Activated T-cell treated with anti-CD3 and anti-CD28 coated beads for 1 hour (primary cell): Measurements from ENCODE around the gene DENND1A.
"Not testable (repeated sequence)": the region's sequence is repeated elsewhere in the genome, so short reads cannot be mapped to it uniquely, and the experiment has no call there.

Experiments
- DNase-seq: peaks from one replicate; pipeline ENCODE4 v3.0.0-alpha.2; 2020; ENCODE audit warnings: low read depth

DENND1A gene

DNA sequence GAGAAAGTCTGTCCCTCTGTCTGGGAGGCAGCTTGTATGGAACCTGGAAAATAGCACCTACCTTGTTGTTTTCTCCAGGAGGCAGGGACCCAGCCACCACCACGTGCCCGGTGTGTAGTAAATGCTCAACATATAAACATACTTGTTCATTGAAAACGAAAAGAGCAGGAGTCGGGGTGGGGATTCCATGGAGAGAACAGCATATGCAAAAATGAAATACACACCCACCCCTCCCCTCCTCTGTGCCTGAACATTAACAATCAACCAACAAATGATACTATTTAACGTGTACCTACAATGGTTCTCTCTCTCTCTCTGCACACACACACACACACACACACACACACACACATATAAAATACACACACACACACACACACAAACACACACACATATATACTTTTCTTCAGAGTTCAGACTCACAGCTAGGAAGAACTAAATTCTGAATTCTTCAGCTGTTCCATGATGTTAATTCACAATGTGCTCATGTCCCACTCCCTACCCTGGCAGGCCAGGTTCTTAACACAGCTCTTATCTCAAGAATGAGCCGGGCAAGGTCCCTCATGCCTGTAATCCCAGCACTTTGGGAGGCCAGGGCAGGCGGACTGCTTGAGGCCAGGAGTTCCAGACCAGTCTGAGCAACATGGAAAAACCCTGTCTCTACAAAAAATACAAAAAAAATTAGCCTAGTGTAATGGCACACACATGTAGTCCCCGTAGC is 16.3 kb upstream of the DENND1A start:
- no peak for DNase-seq

DNA sequence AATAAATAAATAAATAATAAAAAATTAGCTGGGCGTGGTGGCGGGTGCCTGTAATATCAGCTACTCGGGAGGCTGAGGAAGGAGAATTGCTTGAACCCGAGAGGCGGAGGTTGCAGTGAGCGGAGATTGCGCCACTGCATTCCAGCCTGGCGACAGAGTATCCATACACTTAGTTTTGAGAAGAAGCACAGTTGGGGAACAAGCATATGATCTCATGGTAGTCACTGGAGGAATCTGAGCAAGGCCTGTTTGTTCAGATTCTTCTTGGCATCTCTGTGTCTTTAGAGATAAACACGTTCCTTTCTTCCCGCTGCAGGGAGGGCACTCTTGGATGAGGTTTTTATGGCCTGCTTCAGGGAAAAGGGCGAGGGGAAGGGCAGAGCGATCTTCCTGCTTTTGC is 15.6 kb upstream of the DENND1A start:
- no peak for DNase-seq

DNA sequence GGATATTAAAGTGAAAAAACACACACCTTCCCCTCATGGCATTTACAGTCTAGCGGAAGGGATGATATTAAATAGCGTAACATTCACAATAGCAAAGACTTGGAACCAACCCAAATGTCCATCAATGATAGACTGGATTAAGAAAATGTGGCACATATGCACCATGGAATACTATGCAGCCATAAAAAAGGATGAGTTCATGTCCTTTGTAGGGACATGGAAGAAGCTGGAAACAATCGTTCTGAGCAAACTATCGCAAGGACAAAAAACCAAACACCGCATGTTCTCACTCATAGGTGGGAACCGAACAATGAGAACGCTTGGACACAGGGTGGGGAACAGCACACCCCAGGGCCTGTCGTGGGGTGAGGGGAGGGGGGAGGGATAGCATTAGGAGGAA is 14.5 kb upstream of the DENND1A start:
- DNase-seq: not testable (repeated sequence)

DNA sequence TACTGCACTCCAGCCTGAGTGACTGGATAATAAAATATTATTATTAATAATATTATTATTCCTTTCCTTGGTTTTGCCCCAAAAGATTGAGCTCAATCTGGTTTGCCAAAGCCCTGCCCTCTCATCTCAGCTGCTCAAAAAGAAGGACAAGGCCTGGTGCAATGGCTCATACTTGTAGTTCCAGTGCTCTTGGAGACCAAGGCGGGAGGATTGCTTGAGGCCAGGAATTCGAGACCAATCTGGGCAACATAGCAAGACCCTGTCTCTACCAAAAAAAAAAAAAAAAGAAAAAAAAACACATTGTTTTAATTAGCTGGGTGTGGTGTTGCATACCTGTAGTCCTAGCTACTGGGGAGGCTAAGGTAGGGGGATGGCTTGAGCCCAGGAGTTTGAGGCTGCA is 13.7 kb upstream of the DENND1A start:
- no peak for DNase-seq

DNA sequence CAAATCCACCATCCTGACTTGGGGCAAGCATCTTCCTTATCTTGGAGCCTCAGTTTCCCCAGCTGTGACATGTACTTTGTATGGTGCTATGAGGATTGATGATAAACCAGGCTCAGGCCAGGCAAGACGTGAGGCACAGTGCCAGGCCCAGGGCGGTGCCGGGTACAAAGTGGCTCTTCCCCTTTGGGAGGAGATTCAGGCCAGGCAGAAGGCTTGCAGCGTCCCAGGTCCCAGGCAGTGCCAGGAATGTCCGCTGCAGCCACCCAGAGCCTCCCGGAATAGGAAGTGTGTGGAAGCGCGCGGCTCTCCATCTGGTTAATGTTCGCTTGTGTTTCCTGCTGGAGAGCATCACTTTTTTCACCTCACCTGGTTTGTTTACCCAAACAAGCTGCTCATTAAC is 12.6 kb upstream of the DENND1A start:
- no peak for DNase-seq

DNA sequence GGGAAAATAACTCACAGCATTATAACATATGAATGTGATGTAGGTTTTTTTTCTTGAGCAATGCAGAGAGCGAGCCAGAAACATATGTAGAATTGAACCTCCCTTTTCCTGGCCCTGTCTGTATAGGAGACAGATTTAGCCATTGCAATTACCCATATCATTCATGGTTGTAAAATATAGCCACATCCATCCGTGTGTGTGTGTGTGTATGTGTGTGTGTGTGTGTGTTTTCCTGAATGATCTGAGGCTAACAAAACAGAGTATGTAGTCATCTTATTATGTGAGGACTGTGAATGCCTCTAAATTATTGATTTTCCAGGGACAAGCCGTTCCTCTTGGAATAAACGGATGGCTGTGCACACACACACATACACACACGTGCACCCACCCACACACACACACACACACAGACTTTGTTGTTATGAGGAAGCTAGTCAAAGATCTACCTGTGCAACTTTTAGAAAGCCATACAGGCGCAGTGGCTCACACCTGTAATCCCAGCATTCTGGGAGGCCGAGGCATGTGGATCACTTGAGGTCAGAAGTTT is 11.7 kb upstream of the DENND1A start:
- DNase-seq: no peak

DNA sequence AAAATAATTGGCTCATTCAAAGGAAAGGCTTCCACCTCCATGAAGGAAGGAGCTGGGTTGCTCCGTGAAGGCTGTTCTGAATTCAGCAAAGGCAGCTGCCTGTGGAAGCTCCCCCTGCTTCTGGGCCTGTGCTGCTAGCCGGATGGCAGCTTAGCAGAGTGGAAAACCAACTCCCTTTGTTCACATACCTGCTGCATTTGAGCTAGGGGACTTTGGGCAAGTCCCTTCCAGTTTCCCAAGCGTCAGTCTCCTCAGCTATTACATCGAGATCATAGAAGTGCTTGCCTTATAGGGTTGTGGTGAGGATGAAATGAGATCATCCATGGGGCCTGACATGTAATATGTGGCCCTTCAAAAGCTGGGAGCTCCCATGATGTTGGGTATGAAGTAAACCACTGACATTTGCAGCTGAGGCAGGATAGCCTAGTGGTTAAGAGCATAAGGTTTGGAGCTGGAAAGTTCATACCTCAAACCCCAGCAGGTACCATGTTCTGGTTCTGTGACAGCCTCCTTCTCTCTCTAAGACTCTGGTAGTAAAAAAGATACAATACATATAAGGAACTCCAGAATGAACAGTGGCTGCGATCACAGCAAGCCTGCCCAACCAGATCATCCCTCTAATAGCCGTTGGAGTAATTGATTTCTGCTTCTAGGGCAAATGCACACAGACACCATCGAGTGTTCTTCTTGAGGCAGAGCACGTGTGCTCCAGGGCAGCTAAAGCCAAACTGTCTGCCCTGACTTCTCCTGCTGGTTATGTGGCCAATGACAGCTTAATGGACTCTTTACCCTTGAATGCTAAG is 11.0 kb upstream of the DENND1A start:
- DNase-seq: no peak

DNA sequence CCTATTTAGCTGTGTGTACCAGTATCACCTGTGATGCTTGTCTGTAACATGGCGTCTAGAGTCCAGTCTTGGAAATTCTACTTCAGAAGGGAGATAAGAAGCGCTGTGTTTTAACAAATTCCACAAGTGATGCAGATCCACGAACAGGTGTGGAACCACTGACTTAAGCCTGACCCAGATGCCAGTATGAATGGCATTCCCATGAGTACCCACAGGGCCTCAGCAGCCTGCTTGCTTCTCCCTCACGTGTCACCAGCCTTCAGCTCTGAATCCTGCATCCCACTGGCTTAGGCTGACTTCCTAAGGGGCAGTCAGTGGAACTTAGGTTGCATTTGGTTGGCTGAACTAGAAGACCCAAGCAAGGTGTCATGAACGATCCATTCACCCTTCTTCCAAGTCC is 8.5 kb upstream of the DENND1A start:
- DNase-seq: no peak

DNA sequence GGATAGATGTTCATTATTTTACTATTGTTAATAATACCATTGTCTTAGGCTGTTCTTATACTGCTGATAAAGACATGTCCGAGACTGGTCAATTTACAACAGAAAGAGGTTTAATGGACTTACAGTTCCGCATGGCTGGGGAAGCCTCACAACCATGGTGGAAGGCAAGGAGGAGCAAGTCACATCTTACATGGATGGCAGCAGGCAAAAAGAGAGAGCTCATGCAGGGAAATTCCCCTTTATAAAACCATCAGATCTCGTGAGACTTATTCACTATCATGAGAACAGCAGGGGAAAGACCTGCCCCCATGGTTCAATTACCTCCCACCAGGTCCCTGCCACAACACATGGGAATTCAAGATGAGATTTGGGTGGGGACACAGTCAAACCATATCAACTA is 6.6 kb upstream of the DENND1A start:
- not testable (repeated sequence) for DNase-seq

DNA sequence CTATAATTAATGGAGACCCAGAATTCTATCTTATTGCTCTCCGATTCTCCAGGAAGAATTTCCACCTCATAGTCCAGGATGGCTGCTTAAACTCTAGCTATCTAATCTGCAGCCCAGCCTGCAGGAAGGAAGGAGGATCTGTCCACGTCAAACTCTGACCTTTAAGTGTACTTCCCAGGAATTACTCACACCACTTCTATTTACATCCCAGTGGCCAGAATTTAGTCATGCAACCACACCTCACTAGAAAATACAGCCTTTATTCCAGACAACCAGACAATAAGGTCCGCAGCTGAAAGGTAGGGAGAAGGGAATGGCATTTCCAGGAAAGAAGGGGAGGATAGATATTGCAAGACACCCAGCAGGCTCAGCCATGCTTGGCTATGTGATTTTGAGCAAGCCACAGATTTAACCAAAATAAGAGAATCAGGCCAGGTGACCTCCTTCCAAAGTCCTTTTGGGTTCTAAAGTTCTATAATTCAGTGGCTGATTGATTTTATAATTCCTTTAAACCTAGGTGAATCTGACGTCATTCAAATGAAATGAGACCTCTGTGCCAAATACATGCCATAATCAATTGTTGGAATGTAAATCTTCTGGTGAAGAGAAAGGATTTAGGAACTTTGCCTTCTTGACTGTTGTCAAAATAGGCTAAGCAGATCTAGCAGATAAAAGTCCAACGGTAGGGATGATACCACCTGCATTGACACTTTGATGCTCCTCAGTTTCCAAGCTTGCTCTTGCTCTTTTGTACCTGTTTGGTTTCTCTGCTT is 3.7 kb upstream of the DENND1A start:
- DNase-seq: no peak

DNA sequence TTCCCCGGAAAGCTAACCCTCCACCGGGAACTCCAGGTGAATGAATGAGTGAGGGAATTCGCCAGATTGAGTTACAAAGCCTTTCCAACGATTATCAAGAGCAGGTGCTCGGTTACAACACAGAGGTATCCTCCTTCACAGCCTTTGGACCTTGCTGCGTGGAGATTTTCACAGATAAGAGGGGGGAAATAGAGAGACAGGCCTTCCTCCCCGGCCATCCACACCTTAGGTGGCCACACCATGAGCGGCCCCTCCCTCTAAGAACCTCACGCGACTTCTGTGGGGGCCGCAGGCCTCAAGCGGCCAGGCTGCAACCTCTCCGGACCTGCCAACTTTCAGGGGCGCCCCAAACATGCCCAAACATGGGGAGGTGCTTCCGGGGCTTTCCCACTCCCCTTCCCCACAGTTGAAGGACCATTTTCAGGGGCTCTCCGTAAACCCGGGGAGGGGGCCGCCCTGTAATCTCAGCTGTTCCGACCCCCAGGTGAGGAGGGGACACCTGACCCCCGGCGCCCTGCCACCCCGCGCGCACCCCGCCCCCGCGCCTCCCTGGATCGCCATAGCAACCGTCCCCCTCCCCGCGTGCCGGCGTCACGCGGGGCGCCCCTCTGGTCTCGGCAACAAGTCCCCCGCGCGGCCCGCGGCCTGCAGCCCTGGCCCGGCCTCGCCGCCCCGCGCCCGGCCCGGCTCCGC is 603 bp downstream of the DENND1A start:
- peak; percentile 14 for DNase-seq

DNA sequence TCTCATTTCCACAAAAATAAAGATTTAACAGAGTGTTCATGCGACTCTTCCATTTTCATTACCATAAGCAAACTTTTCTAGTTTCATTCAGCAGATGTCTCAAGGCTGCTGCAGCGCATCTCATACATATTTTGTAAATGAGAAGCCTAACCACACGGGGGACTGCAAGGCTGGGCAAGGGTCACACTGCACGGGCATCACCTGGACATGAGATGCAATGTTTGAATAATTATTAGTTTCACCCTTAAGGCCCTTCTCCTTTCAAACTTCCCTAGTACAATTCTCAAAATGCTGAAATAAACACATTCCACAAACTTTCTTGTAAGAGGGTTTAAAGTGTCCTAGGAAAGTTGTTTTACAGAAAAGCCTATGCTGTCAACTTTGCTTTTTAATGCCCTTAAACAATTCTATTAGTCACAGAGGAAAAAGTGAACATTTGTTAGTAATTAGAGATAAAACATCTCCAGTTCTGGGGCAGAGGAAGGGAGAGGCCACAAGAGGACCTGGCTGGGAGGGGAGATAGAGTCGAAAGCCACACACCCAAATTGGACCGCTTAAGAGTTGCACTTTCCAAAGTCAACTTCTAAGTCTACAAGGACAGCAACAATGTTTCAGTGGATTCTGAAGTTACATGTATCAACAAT is 1.3 kb downstream of the DENND1A start:
- no peak for DNase-seq

DNA sequence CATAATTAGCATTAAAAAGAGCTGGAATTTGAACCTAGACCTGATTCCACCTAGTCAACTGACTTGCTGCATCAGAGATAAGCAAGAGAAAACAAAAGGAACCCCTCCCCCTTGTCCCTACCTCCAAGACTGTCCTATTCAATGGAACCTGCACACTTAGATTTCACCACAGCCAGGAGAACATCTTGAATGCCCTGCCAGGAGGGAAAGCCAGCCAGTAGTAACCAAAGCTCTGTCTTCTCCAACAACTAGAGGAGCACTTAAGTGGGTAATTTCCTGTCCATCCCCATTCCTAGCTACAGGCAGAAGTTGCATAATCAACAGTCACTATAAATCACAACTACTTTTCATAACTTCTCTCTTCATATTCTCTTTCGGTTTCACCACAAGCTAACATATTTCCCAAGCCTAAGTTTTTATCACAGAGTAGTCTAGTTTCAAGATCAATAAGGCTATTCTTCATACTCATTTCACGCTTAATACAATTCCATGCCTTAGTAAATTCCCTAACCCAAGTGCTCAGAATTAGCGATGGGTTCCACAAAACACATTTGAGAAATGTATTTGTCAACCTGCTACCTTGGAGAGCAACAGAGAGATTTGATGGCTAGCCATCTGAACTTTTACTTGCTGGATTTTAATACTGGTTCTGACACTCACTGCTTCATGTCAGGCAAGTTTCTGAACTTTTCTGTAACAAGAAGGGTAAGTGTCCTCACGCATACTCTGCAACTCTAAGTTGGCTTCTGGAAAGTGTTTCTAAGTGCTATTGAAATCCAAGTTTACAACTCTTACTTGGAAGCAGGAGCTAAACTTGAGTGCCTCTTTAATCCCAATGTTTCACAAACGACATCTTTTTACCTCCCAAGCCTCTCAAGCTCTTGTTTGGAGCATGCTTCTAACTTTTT is 2.0 kb downstream of the DENND1A start:
- no peak for DNase-seq

DNA sequence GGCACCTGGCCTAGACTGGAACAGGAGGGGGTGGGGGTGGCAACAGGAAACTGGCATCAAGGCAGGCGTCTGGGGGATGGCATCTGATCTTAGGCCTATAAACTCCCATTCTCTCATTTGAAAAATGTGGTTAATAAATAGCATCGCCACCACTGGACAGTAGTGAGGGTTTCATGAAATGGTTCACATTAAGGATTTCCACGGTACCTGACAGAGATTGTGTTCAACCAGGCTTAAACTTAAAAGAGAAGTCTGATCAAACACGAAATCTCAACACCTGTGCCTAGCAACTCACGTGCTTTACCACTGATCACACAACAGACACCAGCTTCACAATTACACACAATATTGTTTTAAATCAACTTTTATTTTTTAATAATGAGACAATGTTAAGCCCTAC is 3.0 kb downstream of the DENND1A start:
- no peak for DNase-seq

DNA sequence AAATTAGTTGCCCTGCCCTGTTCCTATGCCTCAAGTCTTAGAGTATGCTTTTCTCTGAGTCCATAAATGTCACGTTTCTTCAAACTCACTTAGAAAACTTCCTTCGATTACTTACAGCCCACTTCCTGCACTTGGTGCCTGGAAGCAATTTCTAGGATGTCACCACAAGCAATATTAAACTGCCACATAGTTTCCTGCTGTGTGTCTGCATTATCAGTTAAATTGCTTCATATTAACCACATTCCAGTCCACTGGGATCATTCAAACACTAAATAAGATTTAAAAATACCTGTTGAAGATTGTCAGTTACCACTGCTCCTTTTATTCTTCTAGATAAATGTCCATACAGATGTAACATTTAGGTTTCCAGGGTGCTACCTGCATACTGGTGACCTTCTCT is 4.1 kb downstream of the DENND1A start:
- no peak for DNase-seq

DNA sequence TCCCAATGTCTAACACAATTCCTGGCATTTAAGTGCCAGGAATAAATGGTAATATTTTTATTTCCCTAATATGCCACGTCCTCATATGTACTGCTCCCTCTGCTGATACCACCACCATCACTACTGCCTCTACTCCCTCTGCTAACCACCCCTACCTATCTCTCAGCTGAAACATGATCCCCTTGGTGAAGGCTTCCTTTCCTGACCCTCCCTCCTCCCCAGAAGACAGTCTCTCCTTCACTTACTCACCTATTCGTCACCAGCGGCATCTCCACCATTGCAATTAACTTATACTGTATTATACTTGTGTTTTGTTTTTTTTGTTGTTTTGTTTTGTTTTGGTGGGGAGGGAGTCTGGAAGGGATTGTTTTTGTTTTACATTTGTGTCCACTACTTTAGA is 4.8 kb downstream of the DENND1A start:
- no peak for DNase-seq

DNA sequence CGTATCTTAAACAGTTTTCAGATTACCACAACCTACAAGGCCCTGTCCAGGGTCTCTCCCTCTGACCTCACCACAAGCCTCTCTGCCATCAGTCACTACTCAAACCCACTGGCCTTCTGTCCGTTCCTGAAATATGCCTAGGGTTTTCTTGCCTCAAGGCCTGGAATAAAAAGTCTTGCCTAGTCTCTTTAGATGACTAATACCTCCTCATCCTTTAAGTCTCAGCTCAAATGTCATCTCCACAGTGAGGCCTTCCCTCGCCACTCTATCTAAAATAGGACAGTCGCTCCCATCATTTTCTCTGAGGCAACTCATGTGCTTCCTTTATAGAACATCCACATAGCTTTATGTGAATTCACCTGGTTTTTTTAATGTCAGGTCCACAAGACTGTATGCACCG is 5.2 kb downstream of the DENND1A start:
- no peak for DNase-seq

DNA sequence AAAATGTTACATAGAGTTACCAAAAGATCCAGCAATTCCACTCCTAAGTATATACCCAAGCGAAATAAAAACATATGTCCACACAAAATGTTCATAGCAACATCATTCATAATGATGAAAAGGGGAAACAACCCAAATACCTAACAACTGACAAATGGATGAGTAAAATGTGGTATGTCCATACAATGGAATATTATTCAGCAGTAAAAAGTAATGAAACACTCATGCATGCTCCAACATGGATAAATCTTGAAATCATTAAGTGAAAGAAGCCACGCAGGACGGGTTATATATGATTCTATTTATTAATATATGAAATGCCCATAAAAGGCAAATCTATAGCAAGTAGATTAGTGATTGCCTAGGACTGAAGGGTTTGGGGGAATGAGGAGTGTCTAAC is 6.0 kb downstream of the DENND1A start:
- DNase-seq: no peak

DNA sequence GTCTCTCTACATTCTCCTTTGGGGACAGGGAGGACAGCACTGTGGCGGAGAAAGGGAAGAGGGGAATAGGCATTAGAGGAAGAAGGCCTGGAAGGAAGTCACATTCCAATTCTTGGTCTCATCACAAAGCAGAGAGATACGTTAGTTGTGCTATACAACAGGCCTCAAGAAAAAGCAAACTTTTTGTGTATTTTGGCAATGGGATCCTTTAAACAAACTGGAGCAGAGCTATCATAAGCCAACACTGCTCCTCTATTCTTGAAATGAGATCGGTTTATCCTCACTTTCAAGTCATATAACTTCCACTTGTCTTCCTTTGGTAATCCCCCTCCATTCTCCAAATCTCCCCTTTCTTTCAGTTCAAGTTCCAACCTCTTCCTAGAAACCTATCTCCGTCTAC is 6.5 kb downstream of the DENND1A start:
- no peak for DNase-seq

DNA sequence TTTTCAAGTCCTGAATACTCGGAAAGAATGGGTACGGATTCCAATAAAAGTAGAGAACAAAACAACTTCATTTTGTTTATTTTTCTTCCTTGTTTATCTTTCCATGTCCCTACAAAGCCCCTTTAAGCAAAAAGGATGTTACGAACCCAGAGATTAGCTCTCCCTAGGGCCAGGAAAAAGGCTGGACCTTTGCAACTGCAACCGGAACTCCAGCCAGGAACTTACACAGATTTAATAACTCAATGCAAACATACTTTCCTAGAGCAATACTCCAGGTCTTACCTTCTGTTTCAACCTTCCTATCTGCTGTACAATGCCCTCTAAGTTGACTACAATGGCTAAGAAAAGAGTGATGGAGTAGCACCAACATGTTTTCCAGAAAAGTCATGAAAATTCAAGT is 7.0 kb downstream of the DENND1A start:
- DNase-seq: no peak

DNA sequence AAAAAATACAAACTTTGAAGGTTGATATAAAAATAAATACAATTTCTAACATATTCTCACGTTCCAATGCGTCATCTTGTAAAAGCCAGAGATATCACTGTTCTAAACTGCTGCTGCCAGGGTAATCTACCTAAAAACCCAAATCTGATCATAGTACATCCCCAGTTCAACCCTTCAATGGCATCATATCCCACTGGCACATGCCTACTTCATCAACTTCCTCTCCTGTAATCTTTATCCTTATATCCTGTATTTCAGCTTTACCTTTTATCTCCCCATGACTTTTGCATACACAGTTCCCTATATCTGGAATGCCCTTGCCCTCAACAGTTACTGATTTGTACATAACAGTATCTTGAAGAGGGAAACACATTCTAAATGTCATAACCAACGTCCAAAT is 7.5 kb downstream of the DENND1A start:
- DNase-seq: no peak
